GM18505 (cell line): ENCODE results near the gene MAL.
"Not testable (repeated sequence)": the region's sequence is repeated elsewhere in the genome, so short reads cannot be mapped to it uniquely, and the experiment has no call there.

Source experiments
- ATAC-seq: cut with Tn5 transposase; IDR thresholded peaks from one replicate; pipeline ENCODE4 v1.9.1; 2021; ENCODE audit not compliant: unreplicated experiment
- POLR2A ChIP-seq: IDR thresholded peaks from 4 replicates; pipeline ENCODE4 v1.6.1; 2011; ENCODE audit warnings: borderline replicate concordance; ENCODE audit not compliant: insufficient read depth, insufficient read length; ENCODE audit errors: extremely low read depth

MAL gene

DNA sequence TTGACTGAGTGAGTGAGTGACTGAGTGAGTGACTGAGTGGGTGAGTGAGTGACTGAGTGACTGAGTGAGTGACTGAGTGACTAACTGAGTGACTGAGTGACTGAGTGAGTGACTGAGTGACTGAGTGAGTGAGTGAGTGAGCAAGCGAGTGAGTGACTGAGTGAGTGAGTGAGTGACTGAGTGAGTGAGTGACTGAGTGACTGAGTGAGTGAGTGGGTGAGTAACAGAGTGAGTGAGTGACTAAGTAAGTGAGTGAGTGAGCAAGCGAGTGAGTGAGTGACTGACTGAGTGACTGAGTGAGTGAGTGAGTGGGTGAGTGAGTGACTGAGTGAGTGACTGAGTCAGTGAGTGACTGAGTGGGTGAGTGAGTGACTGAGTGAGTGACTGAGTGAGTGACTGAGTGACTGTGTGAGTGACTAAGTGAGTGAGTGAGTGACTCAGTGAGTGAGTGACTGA lies 11.9 kb downstream of the MAL start:
- TF ChIP-seq POLR2A: no peak
- no peak for ATAC-seq

DNA sequence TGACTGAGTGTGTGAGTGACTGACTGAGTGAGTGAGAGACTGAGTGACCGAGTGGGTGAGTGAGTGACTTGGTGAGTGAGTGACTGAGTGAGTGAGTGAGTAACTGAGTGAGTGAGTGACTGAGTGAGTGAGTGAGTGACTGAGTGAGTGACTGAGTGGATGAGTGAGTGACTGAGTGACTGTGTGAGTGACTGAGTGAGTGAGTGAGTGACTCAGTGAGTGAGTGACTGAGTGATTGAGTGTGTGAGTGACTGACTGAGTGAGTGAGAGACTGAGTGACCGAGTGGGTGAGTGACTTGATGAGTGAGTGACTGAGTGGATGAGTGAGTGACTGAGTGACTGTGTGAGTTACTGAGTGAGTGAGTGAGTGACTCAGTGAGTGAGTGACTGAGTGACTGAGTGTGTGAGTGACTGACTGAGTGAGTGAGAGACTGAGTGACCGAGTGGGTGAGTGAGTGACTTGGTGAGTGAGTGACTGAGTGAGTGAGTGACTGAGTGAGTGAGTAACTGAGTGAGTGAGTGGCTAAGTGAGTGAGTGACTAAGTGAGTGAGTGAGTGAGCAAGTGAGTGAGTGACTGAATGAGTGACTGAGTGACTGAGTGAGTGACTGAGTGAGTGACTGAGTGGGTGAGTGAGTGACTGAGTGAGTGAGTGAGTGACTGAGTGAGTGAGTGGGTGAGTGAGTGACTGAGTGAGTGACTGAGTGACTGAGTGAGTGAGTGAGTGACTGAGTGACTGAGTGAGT lies 12.5 kb downstream of the MAL start:
- not testable (repeated sequence) for ATAC-seq

DNA sequence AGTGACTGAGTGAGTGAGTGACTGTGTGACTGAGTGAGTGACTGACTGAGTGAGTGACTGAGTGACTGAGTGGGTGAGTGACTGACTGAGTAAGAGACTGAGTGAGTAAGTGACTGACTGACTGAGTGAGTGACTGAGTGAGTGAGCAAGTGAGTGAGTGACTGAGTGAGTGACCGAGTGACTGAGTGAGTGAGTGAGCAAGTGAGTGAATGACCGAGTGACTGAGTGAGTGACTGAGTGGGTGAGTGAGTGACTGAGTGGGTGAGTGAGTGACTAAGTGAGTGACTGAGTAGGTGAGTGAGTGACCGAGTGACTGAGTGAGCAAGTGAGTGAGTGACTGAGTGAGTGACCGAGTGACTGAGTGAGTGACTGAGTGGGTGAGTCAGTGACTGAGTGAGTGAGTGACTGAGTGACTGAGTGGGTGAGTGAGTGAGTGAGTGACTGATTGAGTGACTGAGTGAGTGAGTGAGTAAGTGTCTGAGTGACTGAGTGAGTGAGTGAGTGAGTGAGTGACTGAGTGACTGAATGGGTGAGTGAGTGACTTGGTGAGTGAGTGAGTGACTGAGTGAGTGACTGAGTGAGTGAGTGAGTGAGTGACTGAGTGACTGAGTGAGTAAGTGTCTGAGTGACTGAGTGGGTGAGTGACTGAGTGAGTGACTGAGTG lies 13.3 kb downstream of the MAL start:
- TF ChIP-seq POLR2A: no peak
- ATAC-seq: no peak

DNA sequence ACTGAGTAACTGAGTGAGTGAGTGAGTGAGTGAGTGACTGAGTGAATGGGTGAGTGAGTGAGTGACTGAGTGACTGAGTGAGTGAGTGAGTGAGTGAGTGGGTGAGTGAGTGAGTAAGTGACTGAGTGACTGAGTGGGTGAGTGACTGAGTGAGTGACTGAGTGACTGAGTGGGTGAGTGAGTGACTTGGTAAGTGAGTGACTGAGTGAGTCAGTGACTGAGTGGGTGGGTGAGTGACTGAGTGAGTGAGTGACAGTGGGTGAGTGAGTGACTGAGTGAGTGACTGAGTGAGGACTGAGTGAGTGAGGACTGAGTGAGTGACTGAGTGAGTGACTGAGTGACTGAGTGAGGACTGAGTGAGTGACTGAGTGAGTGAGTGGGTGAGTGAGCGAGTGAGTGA lies 13.9 kb downstream of the MAL start:
- no peak for ATAC-seq
- TF ChIP-seq POLR2A: no peak

DNA sequence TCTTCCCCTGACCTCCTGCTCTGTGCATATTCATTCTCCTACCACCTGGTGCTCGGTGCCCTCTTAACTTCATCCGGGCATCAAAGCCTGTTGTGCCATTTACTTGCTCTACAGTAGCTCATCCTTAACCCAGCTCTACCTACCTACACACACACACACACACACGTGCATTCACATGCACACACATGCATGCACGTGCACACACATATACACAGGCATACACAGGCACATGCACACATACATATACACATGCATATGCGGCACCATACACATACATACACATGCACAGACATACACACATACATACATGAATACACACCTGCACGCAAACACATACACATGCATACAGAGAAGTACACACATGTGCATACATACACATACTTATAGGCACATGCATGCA lies 14.5 kb downstream of the MAL start:
- no peak for TF ChIP-seq POLR2A
- no peak for ATAC-seq

DNA sequence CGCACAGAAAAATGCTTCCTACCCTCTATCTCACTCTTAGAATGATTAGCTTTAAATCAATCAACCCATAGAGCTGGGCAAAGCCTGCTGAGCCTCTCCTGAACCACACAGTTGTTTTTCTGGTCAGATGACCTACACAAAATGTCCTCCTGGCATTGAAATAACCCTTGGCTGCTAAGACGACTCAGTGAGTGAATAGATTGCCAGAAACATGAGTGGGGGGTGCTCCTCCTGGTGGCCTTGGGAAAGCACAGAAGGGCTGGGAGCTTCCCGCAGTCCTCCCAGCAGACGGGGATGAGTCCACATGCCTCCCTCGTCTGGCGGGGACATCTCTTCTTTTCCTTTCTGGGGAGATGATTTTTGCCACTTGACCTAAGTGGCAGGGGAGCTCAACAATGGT lies 14.9 kb downstream of the MAL start:
- ATAC-seq: no peak
- TF ChIP-seq POLR2A: no peak

DNA sequence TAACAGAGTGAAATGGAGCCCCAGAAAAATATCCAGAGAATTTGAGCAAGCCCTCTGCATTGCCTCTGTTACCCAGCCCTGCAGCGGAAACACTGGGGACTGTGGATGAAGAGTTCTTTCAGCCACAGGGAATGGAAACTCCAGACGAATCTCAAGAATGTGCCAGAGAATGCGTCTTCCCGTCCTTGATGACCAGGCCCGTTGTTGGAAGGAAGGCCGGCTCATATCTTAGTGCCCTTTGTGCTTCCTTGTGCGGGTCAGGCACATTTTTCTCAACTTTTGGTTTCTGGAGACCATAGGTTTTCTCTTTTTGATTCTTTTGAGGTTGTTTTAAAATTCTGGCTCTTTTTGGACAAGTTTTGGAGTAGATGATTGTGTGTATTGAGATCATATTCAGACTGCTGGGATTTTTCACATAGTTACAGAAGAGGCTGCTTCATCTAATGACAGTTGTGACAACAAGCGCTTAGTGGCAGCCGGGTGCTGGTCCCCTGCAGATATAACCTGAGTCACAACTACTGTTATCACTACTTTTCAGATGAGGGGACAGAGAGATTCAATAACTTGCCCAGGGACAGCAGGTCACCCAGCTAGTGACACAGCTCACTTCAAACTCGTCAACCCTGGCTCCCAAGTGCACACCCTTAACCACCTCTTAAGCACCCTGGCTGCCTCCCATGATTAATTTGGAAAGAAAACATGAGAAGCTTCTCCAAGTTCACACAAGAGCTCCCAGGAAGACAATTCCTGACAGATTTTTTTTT lies 15.7 kb downstream of the MAL start:
- no peak for TF ChIP-seq POLR2A
- ATAC-seq: no peak

DNA sequence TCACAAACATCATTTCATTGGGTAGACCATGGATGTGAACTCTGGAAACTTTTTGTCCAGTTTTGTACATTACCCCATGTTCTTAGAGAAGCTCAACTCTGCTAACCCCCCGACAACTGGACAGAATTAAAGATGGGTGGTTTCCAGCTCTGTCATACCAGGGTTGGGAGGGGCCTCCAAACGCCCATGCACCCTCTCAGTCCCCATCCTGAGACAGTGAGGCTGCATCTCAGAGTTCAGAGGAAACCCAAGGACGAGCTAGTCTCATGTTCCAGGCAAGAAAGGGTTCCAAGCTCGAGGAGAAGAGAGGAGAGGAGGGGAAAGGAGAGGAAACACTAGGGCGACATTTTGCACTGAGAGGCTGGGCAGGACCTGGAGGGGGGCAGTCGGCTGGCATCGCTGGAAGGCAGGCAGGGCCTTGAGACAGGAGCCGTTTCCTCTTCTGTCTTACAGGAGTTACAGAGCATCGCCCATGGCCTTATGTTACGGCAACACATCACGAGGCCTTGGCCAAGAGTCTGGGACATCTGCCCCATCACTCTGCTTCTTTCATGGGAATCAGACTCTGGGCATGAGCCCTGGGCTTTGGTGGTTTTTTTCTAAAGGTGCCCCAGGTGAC lies 16.4 kb downstream of the MAL start:
- TF ChIP-seq POLR2A: no peak
- no peak for ATAC-seq

DNA sequence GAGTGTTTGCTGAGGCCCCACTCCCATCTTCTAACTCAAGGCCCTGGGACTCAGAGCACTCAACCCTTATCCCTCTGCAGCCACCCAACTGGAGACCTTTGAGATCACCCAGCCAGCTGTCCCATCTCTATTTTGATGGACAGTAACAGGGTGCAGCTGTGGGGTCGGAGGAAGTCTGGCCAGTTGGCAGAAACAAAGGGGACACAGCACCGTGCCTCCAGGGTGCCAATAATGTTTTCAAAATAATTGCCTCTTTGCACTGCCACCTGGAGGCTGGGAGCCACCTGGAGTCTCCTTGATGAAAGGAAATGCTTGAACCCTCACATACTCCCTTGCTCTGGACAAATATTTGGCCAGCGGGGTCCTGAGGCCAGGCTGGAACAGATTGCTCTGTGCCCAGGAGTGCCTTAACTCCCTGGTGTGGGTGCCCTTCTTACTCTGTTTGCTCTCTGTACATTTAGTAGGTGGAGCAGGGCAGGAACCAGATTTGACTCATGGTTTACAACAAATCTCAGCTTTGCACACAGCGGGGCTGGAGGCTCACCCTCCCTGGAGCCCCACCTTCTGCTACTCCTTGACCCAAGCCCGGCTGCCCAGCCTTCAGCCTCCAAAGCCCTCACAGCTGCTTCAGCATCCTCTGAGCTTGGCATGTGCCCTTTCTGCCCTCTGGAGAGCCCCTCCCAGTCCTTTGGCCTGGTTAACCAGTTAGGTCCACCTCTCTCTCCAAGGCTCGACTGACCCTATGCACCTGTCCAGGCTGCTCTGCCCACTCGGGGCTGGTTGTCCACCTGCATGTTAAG lies 17.2 kb downstream of the MAL start:
- no peak for TF ChIP-seq POLR2A
- ATAC-seq: peak; percentile 3

DNA sequence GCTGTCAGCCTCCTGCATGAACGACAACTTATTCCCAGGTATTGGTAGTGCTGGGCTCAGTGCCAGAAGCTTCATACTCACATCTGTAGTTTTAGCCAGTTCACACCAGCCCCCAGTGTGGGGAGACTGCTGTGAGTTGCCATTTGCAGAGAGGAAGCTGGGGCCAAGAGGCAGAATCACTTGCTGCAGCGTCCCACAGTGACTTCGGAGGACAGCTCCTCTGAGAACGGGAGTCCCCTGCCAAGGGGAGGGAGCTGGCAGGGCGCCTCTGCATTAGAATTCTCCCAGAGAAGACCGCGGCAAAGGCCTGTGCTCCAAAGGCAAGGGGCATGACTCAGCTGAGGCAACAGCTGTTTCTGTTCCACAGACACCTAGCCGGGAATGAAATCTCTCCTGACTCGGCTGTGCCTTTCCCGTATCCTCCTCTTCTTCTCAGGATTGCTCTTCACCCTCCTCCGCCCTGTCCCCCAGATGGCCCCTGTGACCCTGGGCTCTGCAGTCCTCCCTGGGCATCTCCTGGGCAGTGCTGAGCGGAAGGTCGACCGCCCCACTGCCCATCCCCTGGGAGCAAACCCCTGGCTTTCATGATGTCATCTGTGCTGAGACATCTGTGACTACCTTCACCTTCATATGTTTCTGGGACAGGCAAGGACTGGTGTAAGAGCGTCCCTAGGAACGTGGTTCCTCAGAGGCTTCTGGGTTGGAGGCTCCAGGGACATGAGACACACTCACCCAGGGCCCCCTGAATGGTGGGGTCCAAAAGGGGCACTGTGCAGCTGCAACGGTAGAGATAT lies 18.0 kb downstream of the MAL start:
- TF ChIP-seq POLR2A: no peak
- peak; percentile 49 for ATAC-seq

DNA sequence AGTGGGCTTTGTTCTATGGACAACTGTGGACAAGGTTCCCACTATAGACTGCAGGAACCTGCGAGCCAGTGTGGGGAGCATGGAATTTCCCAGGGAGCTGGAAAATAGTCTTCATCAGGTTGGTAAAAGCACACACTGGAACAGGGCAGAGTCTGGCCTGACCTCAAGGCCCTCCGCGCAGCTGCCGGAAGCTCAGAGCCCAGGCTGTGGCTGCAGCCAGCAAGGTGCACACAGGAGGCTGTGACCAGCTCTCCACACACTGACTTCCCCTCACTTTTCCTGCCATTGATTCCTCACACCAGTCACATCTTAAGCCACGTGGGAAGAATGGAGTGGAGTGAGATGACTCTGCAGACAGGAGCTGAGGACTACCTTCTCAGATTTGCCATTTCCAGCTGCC lies 19.1 kb downstream of the MAL start:
- TF ChIP-seq POLR2A: no peak
- ATAC-seq: no peak

DNA sequence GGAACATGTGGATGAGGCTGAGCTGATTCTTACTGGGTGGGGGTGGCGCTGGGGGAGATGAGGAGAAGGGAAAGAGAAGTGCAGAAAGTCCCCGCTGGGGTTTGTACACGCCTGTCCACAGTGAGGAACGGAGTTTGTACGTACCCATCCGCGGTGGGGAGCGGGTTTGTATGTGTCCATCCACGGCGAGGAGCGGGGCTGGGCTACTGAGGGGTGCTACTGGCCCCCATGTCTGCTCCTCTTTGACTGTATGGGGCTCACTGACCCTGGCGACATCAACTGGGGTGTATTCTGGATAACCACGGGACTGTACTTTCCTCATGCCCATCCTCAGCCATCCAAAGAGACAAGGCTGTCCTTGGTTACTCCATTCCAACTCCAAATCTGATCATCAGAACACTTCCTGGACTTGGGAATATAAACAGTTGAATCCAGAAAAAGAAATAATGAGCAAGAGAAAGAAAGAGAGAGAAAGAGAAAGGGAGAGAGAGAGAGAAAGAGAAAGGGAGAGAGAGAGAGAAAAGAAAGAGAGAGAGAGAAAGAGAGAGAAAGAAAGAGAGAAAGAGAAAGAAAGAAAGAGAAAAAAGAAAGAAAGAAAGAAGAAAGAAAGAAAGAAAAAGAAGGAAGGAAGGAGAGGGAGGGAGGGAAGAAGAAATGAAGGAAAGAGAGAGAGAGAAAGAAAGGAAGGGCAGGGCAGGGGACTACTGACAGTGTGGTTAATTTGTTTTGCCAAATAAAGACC lies 21.0 kb downstream of the MAL start:
- ATAC-seq: no peak
- TF ChIP-seq POLR2A: no peak
